ENCODE data around the gene CCRL2. TPM values are rescaled to one million over a fixed set of nuclear protein-coding genes. Genes with fewer than 3 reads are reported as not detected.

CCRL2 gene
- total RNA-seq, 1 experiment from 2014 or later, result not detected

- H2BK12ac ChIP-seq (ENCODE audit: insufficient read length, low read depth, low read length), result no peak overlapping the region
- H3K56ac ChIP-seq (ENCODE audit: insufficient read length, low read depth, low read length), result no peak overlapping the region
- H3K23ac ChIP-seq (ENCODE audit: insufficient read length, low read depth, low read length), result no peak overlapping the region
- H2BK15ac ChIP-seq (ENCODE audit: low read depth, low read length), result no peak overlapping the region
- H3K23me2 ChIP-seq (ENCODE audit: insufficient read length, low read depth, low read length, poor library complexity, severe bottlenecking), result no peaks in the 10 kb centered on the region
- no peak overlapping the region for H2BK20ac ChIP-seq (ENCODE audit: low read depth, low read length, poor library complexity, severe bottlenecking)
- H3K27ac ChIP-seq (ENCODE audit: insufficient read length, low read depth, low read length), result no peak overlapping the region
- Mint-ChIP-seq H3K4me1 (peaks cover 2 to 3% of the 10 kb centered on the region in 2 experiments; a peak in 2 of 4 replicates), H3K4me3 (no peak overlapping the region), H3K9me3 (no peaks in the 10 kb centered on the region; a peak in 1 of 5 replicates), H3K27ac (no peak overlapping the region), H3K36me3 (ENCODE audit: insufficient read depth in 1 of 3, low read depth in 3 of 3) (no peaks in the 10 kb centered on the region), H3K27me3 (ENCODE audit: low read depth) (no peaks in the 10 kb centered on the region; the same call in 1 of the 2 replicates)
- no peak overlapping the region for H2BK120ac ChIP-seq (ENCODE audit: low read depth, low read length, poor library complexity, severe bottlenecking)
- no peak overlapping the region for H3K14ac ChIP-seq (ENCODE audit: insufficient read depth, low read length)
- no peak overlapping the region for H2BK5ac ChIP-seq (ENCODE audit: insufficient read length, low read length)
- no peaks in the 10 kb centered on the region for H4K20me1 ChIP-seq (ENCODE audit: control insufficient read depth, insufficient read depth, insufficient read length)
- H3K79me1 ChIP-seq (ENCODE audit: insufficient read depth, low read depth, low read length, poor library complexity, severe bottlenecking), result no peaks in the 10 kb centered on the region
- no peak overlapping the region for H4K91ac ChIP-seq (ENCODE audit: insufficient read length, low read depth, low read length)
- H4K5ac ChIP-seq (ENCODE audit: insufficient read length, low read depth, low read length), result no peak overlapping the region
- no peak overlapping the region for H2AFZ ChIP-seq (ENCODE audit: low read length)
- H3K18ac ChIP-seq (ENCODE audit: insufficient read length, low read depth, low read length), result no peak overlapping the region
- H4K8ac ChIP-seq (replicated peaks; ENCODE audit: insufficient read length, low read depth, low read length), result no peak overlapping the region
- no peaks in the 10 kb centered on the region for H3K4me1 ChIP-seq (ENCODE audit: insufficient read depth, low read length)
- H3K9ac ChIP-seq (ENCODE audit: extremely low read depth, insufficient read length, low read length), result no peak overlapping the region
- no peak overlapping the region for H2AK5ac ChIP-seq (ENCODE audit: insufficient read length, low read length)
- H3K27me3 ChIP-seq (ENCODE audit: insufficient read depth, low read length), result no peaks in the 10 kb centered on the region
- H3K4me2 ChIP-seq (ENCODE audit: insufficient read depth, insufficient read length, low read length), result no peak overlapping the region
- H3T11ph ChIP-seq (ENCODE audit: low read length), result no peak overlapping the region
- H3K79me2 ChIP-seq (ENCODE audit: insufficient read depth, low read length), result no peaks in the 10 kb centered on the region
- DNase-seq, result no peak
- no CpG with 5 or more reads among the region's 2 CpGs for WGBS (ENCODE audit: extremely low coverage, insufficient read length, low lambda C conversion rate)
- no peaks in the 10 kb centered on the region for H3K9me3 ChIP-seq (ENCODE audit: control insufficient read depth, low read depth, low read length)
- TF ChIP-seq CTCF (conservative IDR thresholded peaks at IDR 0.05), result peak; percentile 28; the same call in 1 of the 3 replicates
- H3K4ac ChIP-seq (ENCODE audit: low read depth, low read length), result no peak overlapping the region
Observed at GRCh38 chr3:46411271-46411670, 4.2 kb downstream of the CCRL2 start.

All from H9 (cell line).